Measurements from ENCODE around the gene PPP1CB.

PPP1CB gene

DNA sequence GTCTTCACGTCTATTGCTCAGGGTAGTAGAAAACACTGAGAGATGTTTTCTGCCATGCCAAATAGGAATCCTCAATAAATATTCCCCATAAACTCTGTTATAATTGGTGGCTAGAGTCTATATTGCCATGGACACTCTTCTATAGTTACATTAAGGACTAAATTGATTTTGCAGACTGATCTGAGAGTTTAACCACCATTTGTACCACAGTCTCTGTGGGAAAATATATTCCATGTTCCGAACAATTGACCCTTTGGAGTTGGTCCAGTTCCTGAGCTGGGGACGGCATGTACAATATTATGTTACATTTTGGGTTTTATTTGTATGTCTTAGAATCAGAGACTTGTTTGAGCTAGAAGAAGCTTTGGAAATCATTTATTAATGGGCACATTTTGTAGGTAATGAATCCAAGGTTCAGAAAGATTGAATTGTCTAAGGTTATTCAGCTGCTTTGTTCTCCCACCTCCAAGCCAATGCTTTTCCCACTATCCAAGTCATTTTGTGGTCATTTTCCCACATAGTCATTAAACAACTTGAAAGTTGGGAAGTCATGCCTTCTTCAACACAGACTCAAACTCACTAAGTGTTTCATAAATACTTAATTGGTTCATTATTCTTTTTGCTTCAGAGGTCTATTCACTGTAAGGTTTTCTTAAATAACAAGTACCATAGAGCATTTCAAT is 5.1 kb upstream of the PPP1CB start:
- no peak for TF ChIP-seq ZNF707 (tag by site-specific recombination; IDR thresholded peaks at IDR 0.05)
- TF ChIP-seq WT1 (tag by site-specific recombination; IDR thresholded peaks at IDR 0.05): no peak
- no peak for TF ChIP-seq ZNF791 (tag by site-specific recombination; IDR thresholded peaks at IDR 0.05)
- TF ChIP-seq TRIM28 (IDR thresholded peaks at IDR 0.05; ENCODE audit: borderline replicate concordance, low read length): no peak
- no peak for TF ChIP-seq ZNF843 (tag by site-specific recombination; IDR thresholded peaks at IDR 0.05)
- TF ChIP-seq, protein P1, sequence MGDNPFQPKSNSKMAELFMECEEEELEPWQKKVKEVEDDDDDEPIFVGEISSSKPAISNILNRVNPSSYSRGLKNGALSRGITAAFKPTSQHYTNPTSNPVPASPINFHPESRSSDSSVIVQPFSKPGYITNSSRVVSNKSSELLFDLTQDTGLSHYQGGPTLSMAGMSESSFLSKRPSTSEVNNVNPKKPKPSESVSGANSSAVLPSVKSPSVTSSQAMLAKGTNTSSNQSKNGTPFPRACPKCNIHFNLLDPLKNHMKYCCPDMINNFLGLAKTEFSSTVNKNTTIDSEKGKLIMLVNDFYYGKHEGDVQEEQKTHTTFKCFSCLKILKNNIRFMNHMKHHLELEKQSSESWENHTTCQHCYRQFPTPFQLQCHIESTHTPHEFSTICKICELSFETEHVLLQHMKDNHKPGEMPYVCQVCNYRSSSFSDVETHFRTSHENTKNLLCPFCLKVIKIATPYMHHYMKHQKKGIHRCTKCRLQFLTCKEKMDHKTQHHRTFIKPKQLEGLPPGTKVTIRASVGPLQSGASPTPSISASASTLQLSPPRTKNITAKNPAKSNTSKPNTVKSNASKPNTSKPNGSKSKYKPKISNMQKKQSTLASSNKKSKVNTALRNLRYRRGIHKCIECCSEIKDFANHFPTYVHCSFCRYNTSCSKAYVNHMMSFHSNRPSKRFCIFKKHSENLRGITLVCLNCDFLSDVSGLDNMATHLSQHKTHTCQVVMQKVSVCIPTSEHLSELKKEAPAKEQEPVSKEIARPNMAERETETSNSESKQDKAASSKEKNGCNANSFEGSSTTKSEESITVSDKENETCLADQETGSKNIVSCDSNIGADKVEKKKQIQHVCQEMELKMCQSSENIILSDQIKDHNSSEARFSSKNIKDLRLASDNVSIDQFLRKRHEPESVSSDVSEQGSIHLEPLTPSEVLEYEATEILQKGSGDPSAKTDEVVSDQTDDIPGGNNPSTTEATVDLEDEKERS (tag by site-specific recombination; IDR thresholded peaks at IDR 0.05): no peak
- no peak for TF ChIP-seq YY2 (tag by site-specific recombination; IDR thresholded peaks at IDR 0.05)
- TF ChIP-seq ZNF302 (tag by site-specific recombination; IDR thresholded peaks at IDR 0.05; ENCODE audit: low read depth): no peak
- no peak for TF ChIP-seq ZNF2 (tag by site-specific recombination; IDR thresholded peaks at IDR 0.05)
- TF ChIP-seq, protein P2, sequence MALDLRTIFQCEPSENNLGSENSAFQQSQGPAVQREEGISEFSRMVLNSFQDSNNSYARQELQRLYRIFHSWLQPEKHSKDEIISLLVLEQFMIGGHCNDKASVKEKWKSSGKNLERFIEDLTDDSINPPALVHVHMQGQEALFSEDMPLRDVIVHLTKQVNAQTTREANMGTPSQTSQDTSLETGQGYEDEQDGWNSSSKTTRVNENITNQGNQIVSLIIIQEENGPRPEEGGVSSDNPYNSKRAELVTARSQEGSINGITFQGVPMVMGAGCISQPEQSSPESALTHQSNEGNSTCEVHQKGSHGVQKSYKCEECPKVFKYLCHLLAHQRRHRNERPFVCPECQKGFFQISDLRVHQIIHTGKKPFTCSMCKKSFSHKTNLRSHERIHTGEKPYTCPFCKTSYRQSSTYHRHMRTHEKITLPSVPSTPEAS (tag by site-specific recombination; IDR thresholded peaks at IDR 0.05): no peak
- TF ChIP-seq ZNF654 (tag by site-specific recombination; IDR thresholded peaks at IDR 0.05; ENCODE audit: low read depth): no peak
- TF ChIP-seq ZNF214 (tag by site-specific recombination; IDR thresholded peaks at IDR 0.05; ENCODE audit: borderline replicate concordance): no peak
- TF ChIP-seq ZNF132 (tag by site-specific recombination; IDR thresholded peaks at IDR 0.05; ENCODE audit: borderline replicate concordance): no peak
- no peak for TF ChIP-seq ZEB2 (tag by site-specific recombination; IDR thresholded peaks at IDR 0.05)
- no peak for TF ChIP-seq ZNF350 (tag by site-specific recombination; IDR thresholded peaks at IDR 0.05)
- POLR2A ChIA-PET: no interaction called here
- no peak overlapping the region for H3K4me3 ChIP-seq (ENCODE audit: low read depth, low read length)
- H3K36me3 ChIP-seq (ENCODE audit: control insufficient read depth in 2 of 2, insufficient read depth in 1 of 2, low read length in 2 of 2): no peaks in the 10 kb centered on the region
- H3K9me3 ChIP-seq (ENCODE audit: control insufficient read depth, insufficient read depth, low read depth, low read length): no peaks in the 10 kb centered on the region
- CTCF ChIA-PET: interaction anchor here (0.7 kb wide), 1 partner anchor 180 kb away, joined by 3 read pairs; no protein-coding TSS in a partner anchor
- H3K27ac ChIP-seq (ENCODE audit: extremely low read depth, low read depth, low read length): no peak overlapping the region
- H3K4me1 ChIP-seq (ENCODE audit: control insufficient read depth, insufficient read depth, low read length): no peaks in the 10 kb centered on the region; the same call in 1 of the 2 replicates

DNA sequence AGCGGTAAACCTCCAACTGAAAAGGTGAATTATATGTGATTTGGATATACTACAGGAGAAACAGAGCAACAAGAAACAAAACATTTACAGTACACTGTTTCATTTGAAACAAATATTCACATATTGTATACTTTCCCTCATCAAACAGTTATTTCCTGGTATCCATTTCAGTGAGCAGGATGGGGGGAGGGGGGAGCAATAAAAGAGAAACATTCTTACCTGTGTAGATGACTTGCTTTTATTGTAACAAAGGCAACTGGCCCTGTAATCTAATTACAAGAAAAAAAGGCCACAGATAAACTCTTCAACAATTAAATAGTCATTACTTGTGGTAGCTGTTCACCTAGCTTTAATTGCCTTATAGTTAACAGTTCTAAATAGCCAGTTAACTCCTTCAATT is 3.9 kb upstream of the PPP1CB start:
- Histone ChIP-seq H3K27ac (ENCODE audit: extremely low read depth, low read depth, low read length) (no peak overlapping the region), H3K4me3 (ENCODE audit: low read depth, low read length) (no peak overlapping the region), H3K4me1 (ENCODE audit: control insufficient read depth, insufficient read depth, low read length) (no peaks in the 10 kb centered on the region; the same call in 1 of the 2 replicates), H3K9me3 (ENCODE audit: control insufficient read depth, insufficient read depth, low read depth, low read length) (no peaks in the 10 kb centered on the region), H3K36me3 (ENCODE audit: control insufficient read depth in 2 of 2, insufficient read depth in 1 of 2, low read length in 2 of 2) (no peaks in the 10 kb centered on the region)
- ChIA-PET CTCF (interaction anchor here (0.6 to 1.2 kb wide), 4 partner anchors 151 to 181 kb away, joined by 3 to 4 read pairs (median 3); no protein-coding TSS in a partner anchor), POLR2A (no interaction called here)
- TF ChIP-seq ZNF48 (tag by site-specific recombination; IDR thresholded peaks at IDR 0.05): no peak
- no peak for TF ChIP-seq ZNF19 (tag by site-specific recombination; IDR thresholded peaks at IDR 0.05; ENCODE audit: low read depth)
- TF ChIP-seq ZNF133 (tag by site-specific recombination; IDR thresholded peaks at IDR 0.05): no peak
- no peak for TF ChIP-seq ZNF214 (tag by site-specific recombination; IDR thresholded peaks at IDR 0.05; ENCODE audit: borderline replicate concordance)
- no peak for TF ChIP-seq YY1 (tag by site-specific recombination; IDR thresholded peaks at IDR 0.05)
- no peak for TF ChIP-seq ZBTB48 (tag by site-specific recombination; IDR thresholded peaks at IDR 0.05)
- no peak for TF ChIP-seq ZNF521 (tag by site-specific recombination; IDR thresholded peaks at IDR 0.05)
- TF ChIP-seq, protein P3, sequence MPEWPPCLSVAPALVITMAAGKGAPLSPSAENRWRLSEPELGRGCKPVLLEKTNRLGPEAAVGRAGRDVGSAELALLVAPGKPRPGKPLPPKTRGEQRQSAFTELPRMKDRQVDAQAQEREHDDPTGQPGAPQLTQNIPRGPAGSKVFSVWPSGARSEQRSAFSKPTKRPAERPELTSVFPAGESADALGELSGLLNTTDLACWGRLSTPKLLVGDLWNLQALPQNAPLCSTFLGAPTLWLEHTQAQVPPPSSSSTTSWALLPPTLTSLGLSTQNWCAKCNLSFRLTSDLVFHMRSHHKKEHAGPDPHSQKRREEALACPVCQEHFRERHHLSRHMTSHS (tag by site-specific recombination; IDR thresholded peaks at IDR 0.05): no peak
- no peak for TF ChIP-seq ZNF138 (tag by site-specific recombination; IDR thresholded peaks at IDR 0.05; ENCODE audit: borderline replicate concordance)
- TF ChIP-seq, protein P4, sequence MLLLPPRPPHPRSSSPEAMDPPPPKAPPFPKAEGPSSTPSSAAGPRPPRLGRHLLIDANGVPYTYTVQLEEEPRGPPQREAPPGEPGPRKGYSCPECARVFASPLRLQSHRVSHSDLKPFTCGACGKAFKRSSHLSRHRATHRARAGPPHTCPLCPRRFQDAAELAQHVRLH (tag by site-specific recombination; IDR thresholded peaks at IDR 0.05): no peak
- TF ChIP-seq ZBTB17 (tag by site-specific recombination; IDR thresholded peaks at IDR 0.05): no peak

Measured in HEK293 (cell line).